ENCODE data around the gene ZFP14.
A peak's percentile ranks its signal among the peaks of the same experiment; 100 is the strongest.

ZFP14 gene

GRCh38 chr19:36378625-36379509 lies at the start of gene ZFP14:
Gene ZFP14 (minus strand): TSS chr19:36379201. CDS start chr19:36367892, 11,309 bp downstream.
- DNase-seq = peak; percentile 95
- in situ Hi-C loops (cut with MboI; ENCODE audit: low pct_unique_long_range_greater_than_20kb, low sequenced_read_pairs) = no loop called here

GRCh38 chr19:36423925-36424324 lies 44.9 kb upstream of the ZFP14 start:
- no peak for DNase-seq
- in situ Hi-C loops (cut with MboI; ENCODE audit: low pct_unique_long_range_greater_than_20kb, low sequenced_read_pairs) = no loop called here

- no peak for DNase-seq
- in situ Hi-C loops (cut with MboI; ENCODE audit: low pct_unique_long_range_greater_than_20kb, low sequenced_read_pairs) = no loop called here
Observed at GRCh38 chr19:36421749-36422481, 42.9 kb upstream of the ZFP14 start.

GRCh38 chr19:36420961-36421748 lies 42.2 kb upstream of the ZFP14 start:
- in situ Hi-C loops (cut with MboI; ENCODE audit: low pct_unique_long_range_greater_than_20kb, low sequenced_read_pairs) = no loop called here
- no peak for DNase-seq

GRCh38 chr19:36418287-36419001 lies 39.4 kb upstream of the ZFP14 start, which contains the start of gene ZFP82:
Gene ZFP82 (minus strand): TSS chr19:36418644. CDS start chr19:36409789, 8,855 bp downstream.
- no peak for DNase-seq
- in situ Hi-C loops (cut with MboI; ENCODE audit: low pct_unique_long_range_greater_than_20kb, low sequenced_read_pairs) = no loop called here

- DNase-seq = no peak
- in situ Hi-C loops (cut with MboI; ENCODE audit: low pct_unique_long_range_greater_than_20kb, low sequenced_read_pairs) = no loop called here
Observed at GRCh38 chr19:36417752-36418286, 38.8 kb upstream of the ZFP14 start.

- in situ Hi-C loops (cut with MboI; ENCODE audit: low pct_unique_long_range_greater_than_20kb, low sequenced_read_pairs) = no loop called here
- no peak for DNase-seq
Observed at GRCh38 chr19:36409841-36410240, 30.8 kb upstream of the ZFP14 start.

- DNase-seq = no peak
- in situ Hi-C loops (cut with MboI; ENCODE audit: low pct_unique_long_range_greater_than_20kb, low sequenced_read_pairs) = no loop called here
Observed at GRCh38 chr19:36408101-36408500, 29.1 kb upstream of the ZFP14 start.

GRCh38 chr19:36404498-36404897 lies 25.5 kb upstream of the ZFP14 start:
- in situ Hi-C loops (cut with MboI; ENCODE audit: low pct_unique_long_range_greater_than_20kb, low sequenced_read_pairs) = no loop called here
- no peak for DNase-seq

GRCh38 chr19:36401475-36401874 lies 22.5 kb upstream of the ZFP14 start:
- in situ Hi-C loops (cut with MboI; ENCODE audit: low pct_unique_long_range_greater_than_20kb, low sequenced_read_pairs) = no loop called here
- peak; percentile 30 for DNase-seq

- no peak for DNase-seq
- in situ Hi-C loops (cut with MboI; ENCODE audit: low pct_unique_long_range_greater_than_20kb, low sequenced_read_pairs) = no loop called here
Observed at GRCh38 chr19:36398571-36398970, 19.6 kb upstream of the ZFP14 start.

GRCh38 chr19:36392916-36393673 lies 14.1 kb upstream of the ZFP14 start:
- in situ Hi-C loops (cut with MboI; ENCODE audit: low pct_unique_long_range_greater_than_20kb, low sequenced_read_pairs) = no loop called here
- no peak for DNase-seq

GRCh38 chr19:36379510-36379819 lies 464 bp upstream of the ZFP14 start:
- DNase-seq = no peak
- in situ Hi-C loops (cut with MboI; ENCODE audit: low pct_unique_long_range_greater_than_20kb, low sequenced_read_pairs) = no loop called here

- in situ Hi-C loops (cut with MboI; ENCODE audit: low pct_unique_long_range_greater_than_20kb, low sequenced_read_pairs) = no loop called here
- DNase-seq = no peak
Observed at GRCh38 chr19:36377541-36378178, 1.3 kb downstream of the ZFP14 start.

- in situ Hi-C loops (cut with MboI; ENCODE audit: low pct_unique_long_range_greater_than_20kb, low sequenced_read_pairs) = no loop called here
- no peak for DNase-seq
Observed at GRCh38 chr19:36373638-36374156, 5.3 kb downstream of the ZFP14 start.

- in situ Hi-C loops (cut with MboI; ENCODE audit: low pct_unique_long_range_greater_than_20kb, low sequenced_read_pairs) = no loop called here
- no peak for DNase-seq
Observed at GRCh38 chr19:36371886-36372285, 7.1 kb downstream of the ZFP14 start.

GRCh38 chr19:36363845-36364244 lies 15.2 kb downstream of the ZFP14 start:
- in situ Hi-C loops (cut with MboI; ENCODE audit: low pct_unique_long_range_greater_than_20kb, low sequenced_read_pairs) = no loop called here

More at GRCh38 chr19:36363845-36364244, 15.2 kb downstream of the ZFP14 start:
- no peak for DNase-seq

All from KBM-7 (cell line).